NCI-H226 (cell line): ENCODE results near the gene TPT1.
"Not testable (repeated sequence)": the region's sequence is repeated elsewhere in the genome, so short reads cannot be mapped to it uniquely, and the experiment has no call there.

ENCODE experiments used
- DNase-seq: peaks from one replicate; pipeline ENCODE4 v3.0.0-alpha.2; 2015

TPT1 gene

DNA sequence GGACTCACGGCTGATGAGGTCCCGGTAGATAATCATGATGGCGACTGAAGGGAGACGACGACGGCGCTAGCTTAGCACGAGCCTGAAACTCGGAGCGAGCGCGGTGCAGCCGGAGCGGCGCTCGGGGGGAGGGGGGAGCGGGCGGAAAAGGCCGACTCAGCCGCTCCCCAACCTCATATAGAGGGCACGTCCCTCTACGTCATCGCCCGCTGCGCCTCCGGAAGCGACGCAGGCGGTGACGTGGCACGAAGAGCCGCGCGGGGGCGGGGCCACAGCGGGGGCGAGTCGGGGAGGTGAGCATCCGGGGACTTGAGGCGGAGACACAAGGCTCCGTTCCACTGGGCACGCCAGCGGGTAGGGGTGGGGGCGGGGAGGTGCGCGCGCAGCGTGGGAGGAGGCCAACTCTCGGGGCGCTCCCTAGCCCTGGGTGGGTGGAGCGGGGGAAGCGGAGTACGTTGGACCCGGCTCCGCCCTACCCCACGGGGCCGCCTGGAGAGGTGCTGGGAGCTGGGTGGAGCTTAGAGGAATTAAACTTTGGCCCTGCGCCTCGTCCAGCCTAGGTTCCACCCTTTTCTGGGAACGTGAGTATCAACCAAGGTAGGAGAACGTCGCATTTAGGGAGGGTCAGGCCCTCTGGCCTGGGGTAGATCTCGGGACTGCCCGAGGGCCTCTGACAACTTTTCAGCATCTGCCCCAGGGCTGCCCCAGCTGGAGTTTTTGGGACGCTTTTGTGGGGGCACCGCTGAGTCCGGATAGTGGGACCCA, at the start of gene TPT1:
Gene TPT1, minus strand, starts transcription at position 150 of the 765 bp plus-strand sequence. Its CDS starts 114 bp downstream, at position 36.
- peak; percentile 95 for DNase-seq

DNA sequence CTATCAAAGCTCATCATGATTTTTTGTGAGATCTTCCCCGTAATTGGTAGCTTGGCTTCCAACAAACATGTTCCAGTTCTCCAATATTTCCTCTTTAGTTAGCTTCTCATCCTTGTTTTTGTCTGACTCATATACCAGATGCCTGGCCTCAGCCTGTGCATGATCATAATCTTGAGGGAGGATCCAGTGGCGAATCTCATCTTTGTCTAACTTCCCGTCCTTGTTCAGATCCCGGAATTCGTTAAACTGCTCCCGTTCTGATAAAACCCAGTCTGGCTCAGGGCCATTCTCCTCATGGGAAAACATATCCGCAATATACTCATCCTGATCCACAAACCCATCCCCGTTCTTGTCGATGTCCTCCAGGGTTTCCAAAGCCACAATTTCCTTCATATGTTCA, 49.4 kb upstream of the TPT1 start:
- DNase-seq, result not testable (repeated sequence)

DNA sequence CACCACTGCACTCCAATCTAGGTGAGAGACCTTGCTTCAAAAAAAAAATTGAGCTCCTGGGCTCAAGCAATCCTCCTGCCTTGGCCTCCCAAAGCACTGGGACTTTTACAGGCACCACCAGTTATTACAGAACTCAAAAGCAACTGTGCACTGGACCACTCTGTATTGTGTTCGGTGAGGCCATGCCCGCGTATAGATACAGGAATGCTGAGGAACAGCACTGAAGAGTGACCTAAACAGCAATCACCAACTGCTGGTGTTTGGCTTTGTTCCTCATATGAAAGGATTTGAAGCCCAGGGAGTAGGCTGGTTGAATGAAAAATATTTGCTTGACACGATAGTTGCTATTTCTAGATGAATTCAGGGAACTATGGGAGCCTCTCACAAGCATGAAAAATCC, 47.7 kb upstream of the TPT1 start:
- DNase-seq, result no peak

DNA sequence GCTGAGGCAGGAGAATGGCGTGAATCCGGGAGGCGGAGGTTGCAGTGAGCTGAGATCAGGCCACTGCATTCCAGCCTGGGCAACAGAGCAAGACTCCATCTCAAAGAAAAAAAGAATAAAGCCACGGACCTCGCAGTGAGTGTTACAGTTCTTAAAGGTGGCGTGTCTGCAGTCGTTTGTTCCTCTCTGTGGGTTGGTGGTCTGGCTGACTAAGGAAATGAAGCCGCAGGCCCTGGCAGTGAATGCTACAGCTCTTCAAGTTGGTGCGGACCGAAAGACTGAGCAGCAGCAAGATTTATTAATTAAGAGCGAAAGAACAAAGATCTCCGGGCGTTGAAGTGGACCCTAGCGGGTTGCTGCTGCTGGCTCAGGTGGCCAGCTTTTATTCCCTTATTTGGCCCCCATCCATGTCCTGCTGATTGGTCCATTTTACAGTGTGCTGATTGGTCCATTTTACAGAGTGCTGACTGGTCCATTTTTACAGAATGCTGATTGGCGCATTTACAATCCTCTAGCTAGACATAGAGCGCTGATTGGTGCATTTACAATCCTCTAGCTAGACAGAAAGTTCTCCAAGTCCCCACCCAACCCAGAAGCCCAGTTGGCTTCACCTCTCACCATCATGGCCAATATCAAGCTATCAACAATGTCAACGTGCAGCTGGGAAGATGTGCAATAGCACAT, 46.1 kb upstream of the TPT1 start:
- DNase-seq, result not testable (repeated sequence)

DNA sequence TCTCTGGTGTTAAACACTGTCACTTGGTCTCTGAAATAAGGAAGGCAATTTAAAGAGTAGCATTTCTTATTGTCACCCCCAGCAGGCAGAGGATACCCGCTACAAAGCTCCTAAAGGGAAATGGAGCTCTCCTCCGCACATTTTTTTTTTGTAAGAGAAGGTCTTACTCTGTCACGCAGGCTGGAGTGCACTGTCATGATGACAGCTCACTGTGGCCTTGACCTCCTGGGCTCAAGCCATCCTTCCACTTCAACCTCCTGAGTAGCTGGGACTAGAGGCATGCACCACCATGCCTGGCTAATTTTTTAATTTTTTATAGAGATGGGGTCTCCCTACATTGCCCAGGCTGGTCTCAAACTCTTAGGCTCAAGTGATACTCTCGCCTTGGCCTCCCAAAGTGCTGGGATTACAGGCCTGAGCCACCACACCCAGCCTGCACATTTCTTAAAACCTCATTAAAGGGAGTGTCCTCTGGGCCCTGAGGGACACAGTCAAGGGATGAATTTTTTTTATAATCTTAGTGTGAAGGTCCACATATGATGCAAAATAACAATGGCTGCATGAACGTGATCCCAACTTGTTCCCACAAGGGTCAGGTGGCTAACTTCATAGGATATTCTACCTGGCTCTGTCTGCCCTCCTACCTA, 45.0 kb upstream of the TPT1 start:
- DNase-seq, result no peak

DNA sequence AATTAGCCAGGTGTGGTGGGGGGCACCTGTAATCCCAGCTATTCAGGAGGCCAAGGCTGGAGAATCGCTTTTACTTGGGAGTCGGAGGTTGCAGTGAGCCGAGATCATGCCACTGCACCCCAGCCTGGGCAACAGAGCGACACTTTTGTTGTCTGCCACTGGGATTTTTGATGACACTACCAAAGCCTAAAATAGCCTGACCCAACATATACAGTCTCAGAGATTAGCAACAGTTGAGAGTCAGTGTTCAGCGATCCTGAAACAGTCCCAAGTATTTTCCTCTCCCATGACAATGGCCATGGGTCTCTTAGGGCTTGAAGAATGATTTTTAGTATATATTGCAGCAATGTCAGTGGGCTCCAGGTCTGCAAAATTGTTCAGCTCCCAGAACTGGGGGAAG, 44.3 kb upstream of the TPT1 start:
- DNase-seq, result no peak

DNA sequence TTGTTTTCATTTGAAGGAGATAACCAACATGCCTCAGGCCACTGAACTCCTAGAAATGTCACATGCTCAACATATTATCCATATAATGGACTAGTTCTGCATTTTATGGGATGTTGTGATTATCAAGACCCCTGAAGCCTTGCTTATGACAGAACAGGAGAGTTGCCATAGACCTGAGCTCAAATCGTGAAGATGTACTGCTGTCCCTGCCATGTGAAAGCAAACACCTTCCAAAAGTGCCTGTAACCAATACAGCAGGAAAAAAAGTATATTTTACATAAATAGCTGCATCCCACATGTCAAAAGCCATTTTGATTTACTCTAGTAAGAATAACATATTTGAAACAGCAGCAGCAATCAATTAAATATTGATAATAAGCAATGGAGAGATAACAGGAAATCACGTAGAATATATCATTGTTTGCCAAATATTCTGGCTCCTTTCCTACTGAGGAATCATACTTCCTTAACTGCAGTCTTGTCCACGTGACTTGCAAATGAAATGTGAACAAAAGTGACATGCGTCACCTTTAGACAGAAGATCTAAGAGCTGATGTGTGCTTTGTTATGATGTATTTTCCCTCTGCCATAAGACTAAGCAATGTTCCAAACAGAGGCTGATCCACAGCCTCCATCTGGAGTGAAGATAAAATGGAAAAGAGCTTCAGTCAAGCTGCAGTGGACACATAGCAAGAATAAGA, 43.6 kb upstream of the TPT1 start:
- DNase-seq, result no peak

DNA sequence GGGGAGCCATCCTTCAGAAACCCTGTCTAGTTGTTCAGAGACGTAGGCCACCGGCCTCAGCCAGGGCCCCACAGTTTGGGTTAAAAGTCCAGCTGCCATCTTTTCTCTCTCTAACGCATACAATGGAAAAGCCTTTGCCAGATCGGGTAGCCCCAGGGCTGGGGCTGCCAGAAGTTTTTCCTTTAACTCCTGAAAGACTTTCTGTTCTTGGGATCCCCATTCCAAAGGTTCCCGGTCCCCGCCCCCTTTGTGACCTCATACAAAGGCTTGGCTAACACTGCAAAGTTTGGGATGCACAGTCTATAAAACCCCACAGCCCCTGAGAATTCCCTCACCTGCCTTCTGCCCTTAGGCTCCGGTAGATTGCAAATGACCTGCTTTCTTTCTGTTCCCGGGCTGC, 41.8 kb upstream of the TPT1 start:
- not testable (repeated sequence) for DNase-seq

DNA sequence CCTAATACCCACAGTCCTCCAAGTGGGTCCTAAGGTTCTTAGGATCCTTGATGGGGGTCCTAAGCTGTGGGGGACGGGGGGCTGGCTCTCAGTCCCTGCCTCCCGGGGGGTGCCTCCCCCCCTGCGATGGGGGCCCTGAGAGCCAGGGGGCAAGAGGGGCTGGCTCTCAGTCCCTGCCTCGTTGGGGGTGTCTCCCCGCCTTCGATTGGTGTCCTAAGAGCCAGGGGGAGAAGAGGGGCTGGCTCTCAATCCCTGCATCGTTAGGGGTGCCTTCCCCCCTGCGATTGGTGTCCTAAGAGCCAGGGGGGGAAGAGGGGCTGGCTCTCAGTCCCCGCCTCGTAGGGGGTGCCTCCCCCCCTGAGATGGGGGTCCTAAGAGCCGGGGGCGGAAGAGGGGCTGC, 40.2 kb upstream of the TPT1 start:
- no peak for DNase-seq

DNA sequence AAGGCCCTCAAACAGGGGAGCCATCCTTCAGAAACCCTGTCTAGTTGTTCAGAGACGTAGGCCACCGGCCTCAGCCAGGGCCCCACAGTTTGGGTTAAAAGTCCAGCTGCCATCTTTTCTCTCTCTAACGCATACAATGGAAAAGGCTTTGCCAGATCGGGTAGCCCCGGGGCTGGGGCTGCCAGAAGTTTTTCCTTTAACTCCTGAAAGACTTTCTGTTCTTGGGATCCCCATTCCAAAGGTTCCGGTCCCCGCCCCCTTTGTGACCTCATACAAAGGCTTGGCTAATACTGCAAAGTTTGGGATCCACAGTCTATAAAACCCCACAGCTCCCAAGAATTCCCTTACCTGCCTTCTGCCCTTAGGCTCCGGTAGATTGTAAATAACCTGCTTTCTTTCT, 39.7 kb upstream of the TPT1 start:
- not testable (repeated sequence) for DNase-seq

DNA sequence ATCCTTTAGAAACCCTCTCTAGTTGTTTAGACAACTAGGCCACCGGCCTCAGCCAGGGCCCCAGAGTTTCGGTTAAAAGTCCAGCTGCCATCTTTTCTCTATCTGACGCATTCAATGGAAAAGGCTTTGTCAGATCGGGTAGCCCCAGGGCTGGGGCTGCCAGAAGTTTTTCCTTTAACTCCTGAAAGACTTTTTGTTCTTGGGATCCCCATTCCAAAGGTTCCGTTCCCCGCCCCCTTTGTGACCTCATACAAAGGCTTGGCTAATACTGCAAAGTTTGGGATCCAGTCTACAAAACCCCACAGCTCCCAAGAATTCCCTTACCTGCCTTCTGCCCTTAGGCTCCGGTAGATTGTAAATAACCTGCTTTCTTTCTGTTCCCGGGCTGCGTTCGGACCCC, 38.5 kb upstream of the TPT1 start:
- not testable (repeated sequence) for DNase-seq

DNA sequence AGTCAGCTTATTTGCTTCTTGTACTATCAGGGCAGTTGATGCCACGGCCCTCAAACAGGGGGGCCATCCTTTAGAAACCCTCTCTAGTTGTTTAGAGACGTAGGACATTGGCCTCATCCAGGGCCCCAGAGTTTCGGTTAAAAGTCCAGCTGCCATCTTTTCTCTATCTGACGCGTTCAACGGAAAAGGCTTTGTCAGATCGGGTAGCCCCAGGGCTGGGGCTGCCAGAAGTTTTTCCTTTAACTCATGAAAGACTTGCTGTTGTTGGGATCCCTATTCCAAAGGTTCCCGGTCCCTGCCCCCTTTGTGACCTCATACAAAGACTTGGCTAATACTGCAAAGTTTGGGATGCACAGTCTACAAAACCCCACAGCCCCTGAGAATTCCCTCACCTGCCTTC, 37.8 kb upstream of the TPT1 start:
- not testable (repeated sequence) for DNase-seq

DNA sequence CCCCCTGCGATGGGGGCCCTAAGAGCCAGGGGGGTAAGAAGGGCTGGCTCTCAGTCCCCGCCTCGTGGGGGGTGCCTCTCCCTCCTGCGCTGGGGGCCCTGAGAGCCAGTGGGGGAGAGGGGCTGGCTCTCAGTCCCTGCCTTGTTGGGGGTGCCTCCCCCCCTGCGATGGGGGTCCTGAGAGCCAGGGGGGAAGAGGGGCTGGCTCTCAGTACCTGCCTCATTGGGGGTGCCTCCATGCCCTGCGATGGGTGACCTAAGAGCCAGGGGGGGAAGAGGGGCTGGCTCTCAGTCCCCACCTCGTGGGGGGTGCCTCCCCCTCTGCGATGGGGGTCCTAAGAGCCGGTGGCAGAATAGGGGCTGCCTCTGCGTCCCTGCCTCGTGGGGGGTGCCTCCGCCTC, 36.3 kb upstream of the TPT1 start:
- not testable (repeated sequence) for DNase-seq

DNA sequence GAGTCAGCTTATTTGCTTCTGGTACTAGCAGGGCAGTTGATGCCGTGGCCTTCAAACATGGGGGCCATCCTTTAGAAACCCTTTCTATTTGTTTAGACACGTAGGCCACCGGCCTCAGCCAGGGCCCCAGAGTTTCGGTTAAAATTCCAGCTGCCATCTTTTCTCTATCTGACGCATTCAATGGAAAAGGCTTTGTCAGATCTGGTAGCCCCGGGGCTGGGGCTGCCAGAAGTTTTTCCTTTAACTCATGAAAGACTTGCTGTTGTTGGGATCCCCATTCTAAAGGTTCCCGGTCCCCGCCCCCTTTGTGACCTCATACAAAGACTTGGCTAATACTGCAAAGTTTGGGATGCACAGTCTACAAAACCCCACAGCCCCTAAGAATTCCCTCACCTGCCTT, 35.7 kb upstream of the TPT1 start:
- DNase-seq, result not testable (repeated sequence)

DNA sequence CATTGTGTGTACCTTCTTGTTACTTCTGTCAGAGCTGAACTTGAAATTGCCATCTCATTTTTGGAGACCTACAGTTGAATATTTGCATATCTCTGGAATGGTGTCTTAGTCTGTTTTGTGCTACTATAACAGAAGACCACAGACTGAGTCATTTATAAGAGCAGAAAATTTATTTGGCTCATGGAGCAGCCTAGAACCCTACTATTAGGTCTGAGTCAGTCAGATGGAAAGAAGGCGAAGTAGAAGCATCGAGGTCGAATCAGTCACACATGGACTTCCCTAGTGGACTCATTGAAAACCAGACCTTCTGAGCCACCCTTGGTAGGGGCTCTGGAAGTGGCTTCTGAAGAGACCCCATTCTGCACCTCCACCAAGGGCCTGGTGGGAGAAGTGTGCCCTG, 33.9 kb upstream of the TPT1 start:
- DNase-seq, result peak; percentile 1

DNA sequence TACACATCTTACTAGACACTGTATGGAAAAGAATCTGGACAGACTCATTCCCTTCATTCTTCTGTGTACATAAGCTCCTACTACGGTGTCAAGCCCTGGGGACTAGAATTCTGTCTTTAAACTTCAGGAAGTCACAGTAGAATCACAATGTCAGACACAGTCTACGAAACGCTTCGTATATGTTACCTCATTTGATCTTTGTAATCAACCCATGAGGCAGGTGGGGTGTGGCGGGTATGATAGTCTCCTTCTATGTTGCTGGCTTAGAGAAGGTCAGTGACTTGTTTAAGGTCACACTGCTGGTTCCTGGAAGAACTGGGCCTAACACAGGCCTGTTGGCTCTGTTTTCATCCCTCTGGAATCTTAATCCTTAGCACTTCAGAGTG, 32.2 kb upstream of the TPT1 start:
- DNase-seq, result no peak

DNA sequence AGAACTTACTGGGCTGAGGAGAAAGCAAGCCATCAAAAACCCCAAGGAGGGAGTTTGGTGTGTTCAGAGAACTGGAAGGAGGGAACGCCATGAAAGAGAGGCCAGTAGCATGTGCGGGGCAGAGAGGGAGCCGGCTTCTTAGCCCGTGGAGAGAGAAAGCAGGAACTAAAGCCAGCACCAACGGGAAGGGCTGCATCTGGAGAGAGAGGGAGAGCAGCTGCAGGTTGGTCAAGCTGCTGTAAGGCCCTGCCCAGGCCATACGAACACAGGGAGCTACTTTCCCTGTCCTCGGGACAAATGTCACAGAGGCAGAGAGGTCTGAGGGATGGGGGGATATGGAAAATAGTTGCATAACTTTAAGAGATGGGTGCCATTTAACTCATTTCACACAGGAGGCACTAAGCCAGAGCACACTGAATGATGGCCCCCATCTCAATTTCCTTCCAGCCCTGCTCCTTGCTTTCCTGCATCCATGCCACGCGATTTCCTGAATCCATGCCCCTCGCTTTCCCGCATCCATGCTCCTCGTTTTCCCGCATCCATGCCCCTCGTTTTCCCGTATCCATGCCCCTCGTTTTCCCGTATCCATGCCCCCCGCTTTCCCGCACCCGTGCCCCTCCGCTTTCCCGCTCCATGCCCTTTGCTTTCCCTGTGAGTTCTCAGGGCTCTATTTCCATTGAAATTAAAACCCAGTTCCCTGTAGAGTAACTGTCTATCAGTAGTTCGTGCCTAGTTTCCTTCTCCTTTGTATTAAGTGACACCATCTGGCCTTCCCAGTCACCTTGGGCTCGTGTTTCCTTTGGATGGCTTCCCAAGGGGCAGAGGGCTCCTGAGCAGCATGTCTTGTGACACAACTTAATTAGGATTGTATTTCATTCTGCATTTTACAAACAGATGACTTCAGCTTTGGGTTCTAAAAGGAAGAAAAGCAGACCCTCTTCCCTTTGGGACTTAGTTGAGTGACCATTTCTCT, 31.5 kb upstream of the TPT1 start:
- no peak for DNase-seq

DNA sequence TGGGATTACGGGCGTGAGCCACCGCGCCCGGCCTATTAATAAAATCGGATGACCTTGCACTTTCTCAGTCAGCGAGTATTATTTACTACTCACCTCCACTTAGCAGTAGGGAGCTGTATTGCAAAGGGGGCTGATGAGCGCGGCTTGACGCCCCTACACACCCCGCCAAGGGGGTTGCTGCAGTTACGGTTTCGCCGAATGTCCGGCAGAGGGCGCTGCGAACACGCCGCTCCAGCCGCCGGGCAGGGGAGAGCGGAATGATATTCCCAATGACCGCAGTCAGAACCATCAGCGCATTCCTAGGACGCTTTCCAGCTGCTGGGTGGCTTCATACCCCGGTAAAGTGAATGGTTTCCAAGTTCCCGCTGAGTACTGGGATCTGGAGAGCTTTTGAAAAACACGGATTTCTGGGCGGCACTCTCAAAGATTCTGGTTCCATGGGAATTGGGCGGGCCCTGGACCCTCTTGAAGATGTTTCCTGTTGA, 30.0 kb upstream of the TPT1 start:
- DNase-seq, result peak; percentile 61

DNA sequence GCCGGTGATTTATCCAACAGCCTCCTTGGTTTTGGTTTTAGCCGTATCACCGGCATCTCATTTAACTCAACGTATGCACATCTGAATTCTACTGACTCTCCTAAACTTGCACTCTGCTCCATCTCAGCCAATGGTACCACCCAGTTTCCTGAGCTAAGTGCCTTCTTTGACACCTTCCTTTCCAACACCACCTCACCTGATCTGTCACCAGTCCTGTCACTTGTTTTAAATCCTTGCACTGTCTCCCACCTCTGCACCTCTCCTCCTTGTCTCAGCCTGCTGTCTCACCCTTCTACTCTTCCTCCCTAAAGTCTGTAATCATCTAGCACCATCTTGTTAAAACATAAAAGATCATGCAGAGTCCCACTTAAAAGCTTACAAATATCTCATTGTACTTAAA, 28.1 kb upstream of the TPT1 start:
- DNase-seq, result no peak

DNA sequence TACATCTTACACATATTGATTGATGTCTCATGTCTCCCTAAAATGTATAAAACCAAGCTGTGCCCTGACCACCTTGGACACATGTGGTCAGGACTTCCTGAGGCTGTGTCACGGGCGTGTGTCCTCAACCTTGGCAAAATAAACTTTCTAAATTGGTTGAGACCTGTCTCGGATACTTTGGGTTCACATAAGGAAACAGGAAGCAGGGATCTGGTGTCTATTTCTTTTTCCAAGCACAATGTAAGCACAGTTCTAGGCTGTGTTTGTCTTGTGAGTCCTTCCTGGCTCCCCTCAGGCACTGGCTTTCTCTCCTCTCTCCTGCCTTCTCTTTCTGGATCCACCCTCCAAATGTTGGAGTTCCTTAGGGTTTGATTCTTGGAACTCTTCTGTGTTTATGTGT, 27.6 kb upstream of the TPT1 start:
- no peak for DNase-seq

DNA sequence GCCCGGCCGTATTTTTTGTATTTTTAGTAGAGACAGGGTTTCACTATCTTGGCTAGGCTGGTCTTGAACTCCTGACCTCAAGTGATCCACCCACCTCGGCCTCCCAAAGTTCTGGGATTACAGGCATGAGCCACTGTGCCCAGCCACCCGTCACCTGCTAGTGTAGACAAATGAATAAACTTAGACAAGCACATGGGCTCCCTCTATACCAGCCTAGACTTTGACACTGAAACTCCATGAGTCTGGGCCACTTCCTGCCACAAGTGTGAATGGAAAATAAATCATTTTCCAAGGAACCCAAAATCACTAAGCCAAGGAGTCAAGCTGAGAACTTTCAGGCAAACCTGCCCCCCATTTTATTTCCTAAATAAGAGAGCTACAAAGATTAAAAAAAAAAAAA, 27.0 kb upstream of the TPT1 start:
- no peak for DNase-seq

DNA sequence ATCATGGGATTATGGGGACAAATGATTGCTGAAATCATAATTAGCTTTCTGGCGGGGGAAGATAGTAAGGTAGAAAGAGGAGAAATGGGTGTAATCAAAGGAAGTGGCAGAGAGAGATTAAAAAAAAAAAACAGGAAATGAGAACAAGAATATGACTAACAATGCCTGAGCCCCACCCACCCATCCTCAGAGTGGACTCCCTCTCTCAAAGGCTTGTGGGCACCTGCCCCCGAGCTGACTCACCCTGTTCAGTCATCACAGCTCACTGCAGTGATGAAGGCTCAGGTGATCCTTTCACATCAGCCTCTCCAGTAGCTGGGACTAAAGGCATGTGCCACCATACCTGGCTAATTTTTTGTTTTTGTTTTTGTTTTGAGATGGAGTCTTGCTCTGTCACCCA, 26.4 kb upstream of the TPT1 start:
- peak; percentile 95 for DNase-seq
